AG08395 (cell line): ENCODE results near the gene PPP1R10.
"Not testable (repeated sequence)": the region's sequence is repeated elsewhere in the genome, so short reads cannot be mapped to it uniquely, and the experiment has no call there.

Source experiments
- DNase-seq: peaks from one replicate; pipeline ENCODE4 v3.0.0; 2012; ENCODE audit warnings: mixed read lengths, low spot score

Gene PPP1R10

GRCh38 chr6:30616811-30617564 is at the start of gene PPP1R10:
PPP1R10 (minus strand) TSS chr6:30617243; CDS start chr6:30609944, 7,299 bp downstream.
- peak; percentile 97 for DNase-seq

DNA sequence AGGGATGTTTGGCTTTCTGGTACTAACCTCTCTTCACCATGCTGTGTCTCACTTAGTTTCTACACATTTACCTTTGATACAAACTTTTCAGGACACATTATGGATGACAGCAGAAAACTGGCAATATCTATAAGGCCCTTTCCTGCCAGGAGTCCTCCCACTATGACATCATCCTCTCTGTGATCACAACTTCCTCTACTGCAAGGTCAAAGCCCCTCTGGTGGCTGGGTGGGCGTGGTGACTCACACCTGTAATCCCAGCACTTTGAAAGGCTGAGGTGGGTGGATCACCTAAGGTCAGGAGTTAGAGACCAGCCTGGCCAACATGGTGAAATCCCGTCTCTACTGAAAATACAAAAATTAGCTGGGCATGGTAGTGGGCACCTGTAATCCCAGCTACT is 49.3 kb upstream of the PPP1R10 start:
- DNase-seq, result not testable (repeated sequence)

- no peak for DNase-seq
These were observed 48.1 kb upstream of the PPP1R10 start for GRCh38 chr6:30664994-30665767.

DNA sequence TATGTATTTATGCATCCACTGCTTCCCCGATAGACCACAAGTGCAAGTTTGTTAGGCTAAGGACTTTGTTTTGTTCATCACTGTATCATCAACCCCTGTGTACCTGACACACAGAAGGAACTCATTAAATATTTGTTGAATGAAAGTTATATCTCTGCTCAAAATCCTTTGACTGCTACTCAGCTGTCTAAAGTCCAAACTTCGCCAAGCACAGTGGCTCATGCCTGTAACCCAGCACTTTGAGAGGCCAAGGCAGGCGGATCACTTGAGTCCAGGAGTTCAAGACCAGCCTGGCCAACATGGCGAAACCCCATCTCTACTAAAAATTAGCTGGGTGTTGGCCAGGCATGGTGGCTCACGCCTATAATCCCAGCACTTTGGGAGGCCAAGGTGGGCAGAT is 40.9 kb upstream of the PPP1R10 start:
- DNase-seq, result not testable (repeated sequence)

DNA sequence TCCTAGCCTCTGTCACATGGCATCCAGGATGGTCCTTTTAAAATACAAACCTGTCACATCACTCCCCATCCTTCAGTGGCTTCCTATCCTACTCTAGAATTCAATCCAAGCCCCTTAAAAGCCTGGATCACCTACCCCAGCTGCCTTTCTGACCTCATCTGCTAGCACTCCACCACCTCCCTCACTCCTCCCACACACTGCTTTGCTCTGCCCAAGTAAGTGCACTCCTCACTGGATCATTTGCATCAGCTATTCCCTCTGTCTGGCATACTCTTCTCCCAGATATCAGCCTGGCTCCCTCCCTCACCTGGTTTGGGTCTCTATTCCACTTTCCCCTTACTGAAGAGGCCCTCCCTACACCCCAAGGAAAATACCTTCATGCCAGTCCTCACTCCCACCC is 40.4 kb upstream of the PPP1R10 start:
- DNase-seq, result no peak

- DNase-seq, result no peak
These were observed 39.5 kb upstream of the PPP1R10 start for GRCh38 chr6:30656513-30656912.

DNA sequence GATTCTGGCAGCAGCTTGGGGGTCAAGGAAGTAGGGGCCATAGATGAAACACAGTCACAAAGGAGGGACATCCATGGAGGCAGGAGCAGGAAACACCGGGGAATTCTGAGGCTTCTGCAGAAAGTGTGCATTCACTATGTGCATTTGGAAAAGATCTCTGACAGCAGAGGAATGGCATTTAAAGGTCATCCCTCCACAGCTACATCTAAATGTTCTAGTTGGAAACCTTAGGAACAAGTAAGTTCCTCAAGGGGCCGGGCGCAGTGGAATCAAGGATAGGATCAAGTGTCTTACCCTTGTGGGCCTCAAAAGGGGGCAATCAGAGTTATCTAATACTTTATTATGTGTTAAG is 38.7 kb upstream of the PPP1R10 start:
- no peak for DNase-seq

- DNase-seq, result no peak
These were observed 38.0 kb upstream of the PPP1R10 start for GRCh38 chr6:30654798-30655742.

- no peak for DNase-seq
These were observed 34.1 kb upstream of the PPP1R10 start for GRCh38 chr6:30651143-30651542.

DNA sequence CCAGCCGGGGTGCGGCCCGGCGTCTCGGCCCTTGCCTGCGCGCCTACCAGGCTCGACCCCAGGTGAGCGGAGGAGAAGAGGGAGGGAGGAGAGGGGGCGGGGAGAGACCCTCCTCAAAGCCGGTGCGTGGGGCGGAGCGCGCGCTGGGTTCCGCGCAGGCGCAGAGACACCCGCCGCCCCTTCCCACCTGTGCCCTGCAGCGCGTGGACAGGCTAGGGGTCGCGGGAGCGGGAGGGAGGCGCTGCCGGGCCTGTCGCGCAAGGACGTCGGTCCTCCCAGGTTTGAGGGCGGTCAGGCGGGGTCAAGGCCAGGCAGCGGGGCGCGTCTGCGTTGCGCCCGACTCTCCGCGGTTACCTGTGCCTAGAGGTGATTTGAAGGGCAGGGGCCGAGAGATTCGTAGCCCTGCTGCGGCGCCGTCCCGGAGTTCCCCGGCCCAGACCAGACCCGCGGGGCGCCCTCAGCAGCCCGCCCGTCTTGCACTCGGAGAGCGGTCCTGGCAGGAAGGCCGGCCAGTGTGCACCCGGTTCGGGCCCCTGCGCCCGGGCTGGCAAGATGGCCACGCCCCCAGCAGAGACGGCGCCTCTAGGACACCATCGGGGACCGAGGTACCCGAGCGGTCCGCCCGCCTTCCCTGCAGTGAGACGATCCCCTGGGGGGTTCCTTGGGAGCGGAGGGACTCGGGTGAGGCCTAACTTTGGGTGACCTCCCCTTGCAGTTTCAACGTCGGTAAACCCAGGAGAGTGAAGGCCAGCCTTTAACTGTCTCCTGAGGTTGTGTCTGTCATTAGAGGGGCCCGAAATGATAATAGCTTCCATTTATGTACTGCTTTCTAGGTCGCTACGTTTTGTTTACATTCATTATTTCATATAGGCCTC is 30.4 kb upstream of the PPP1R10 start:
- peak; percentile 81 for DNase-seq

GRCh38 chr6:30646450-30647241 is 29.6 kb upstream of the PPP1R10 start, which contains the start of gene C6orf136:
C6orf136 (plus strand) TSS chr6:30647133; CDS start chr6:30647232, 99 bp downstream.
- DNase-seq, result peak; percentile 99

- DNase-seq, result no peak
These were observed 28.9 kb upstream of the PPP1R10 start for GRCh38 chr6:30645989-30646388.

- no peak for DNase-seq
These were observed 27.7 kb upstream of the PPP1R10 start for GRCh38 chr6:30644769-30645168.

DNA sequence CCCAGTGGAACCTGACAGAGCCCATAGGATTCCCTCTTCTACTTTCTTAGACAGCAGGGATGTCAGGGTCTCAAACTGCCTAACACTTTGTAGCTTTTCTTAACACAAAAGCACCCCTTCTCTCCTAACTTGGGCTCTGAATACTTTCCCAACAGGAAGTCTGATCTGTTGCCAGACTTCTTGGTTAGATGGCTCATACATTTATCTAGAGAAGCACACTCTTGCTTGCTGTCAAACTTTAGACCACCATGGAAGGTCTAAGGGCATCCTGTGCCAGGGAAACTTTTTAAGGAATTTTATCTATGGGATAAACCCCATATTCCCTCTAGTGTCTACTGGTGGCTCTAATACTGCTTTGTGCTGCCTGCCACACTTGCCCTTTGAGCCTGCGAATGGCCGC is 26.6 kb upstream of the PPP1R10 start:
- DNase-seq, result no peak

- DNase-seq, result no peak
These were observed 24.0 kb upstream of the PPP1R10 start for GRCh38 chr6:30641048-30641447.

GRCh38 chr6:30640481-30640880 is 23.4 kb upstream of the PPP1R10 start:
- no peak for DNase-seq

DNA sequence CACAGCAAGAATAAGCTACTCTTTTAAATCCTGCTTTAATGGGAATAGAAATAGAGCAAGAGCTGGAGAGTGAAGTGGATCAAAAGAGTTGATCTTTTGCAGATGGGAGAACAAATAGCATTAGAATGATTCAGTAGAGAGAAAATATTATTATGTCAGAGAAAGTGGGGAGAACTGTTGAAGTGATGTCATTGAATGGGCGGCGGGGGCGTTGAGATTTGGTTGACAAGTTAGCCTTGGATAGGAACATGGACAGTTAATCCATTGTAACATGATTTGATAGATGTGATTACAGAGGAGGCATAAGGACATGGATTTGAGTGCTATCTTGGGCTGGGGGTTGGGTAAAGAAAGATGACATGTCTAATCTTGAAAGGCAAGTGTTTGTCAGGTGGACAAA is 18.8 kb upstream of the PPP1R10 start:
- no peak for DNase-seq

- DNase-seq, result peak; percentile 93
These were observed 9.7 kb upstream of the PPP1R10 start, which contains the start of gene ATAT1 for GRCh38 chr6:30626484-30627366. ATAT1 (plus strand) TSS chr6:30626874.

GRCh38 chr6:30625511-30625910 is 8.5 kb upstream of the PPP1R10 start:
- DNase-seq, result no peak
